Lower leg skin (tissue), 4 donors: ENCODE results near the gene CTDSPL. TPM values are rescaled to one million over a fixed set of nuclear protein-coding genes. Genes with fewer than 3 reads are reported as not detected.

Experiments used
- DNase-seq, 2 donors: peaks; one replicate each; pipeline ENCODE4 v3.0.0-alpha.2; 2019; ENCODE audit warnings: low spot score in 2 of 2
- H3K4me3 ChIP-seq: fragments of 200-600 bp; sonication (generic); 2 replicates; pipeline ENCODE4 v1.5.1; 2017; ENCODE audit warnings: mild to moderate bottlenecking, low read depth; ENCODE audit not compliant: poor library complexity, severe bottlenecking
- POLR2A ChIP-seq, 2 donors: fragments of 450-650 bp; IDR thresholded peaks; one replicate each; pipeline ENCODE4 v1.6.1; 2016 to 2017; ENCODE audit warnings: antibody characterized with exemption in 2 of 2, mild to moderate bottlenecking in 1 of 2, moderate library complexity in 1 of 2
- WGBS, 2 donors: methylation state at CpG; one replicate each; pipeline ENCODE4 v1.1.5; 2018; 5-methylcytosine and 5-hydroxymethylcytosine counted together
- intact Hi-C: fragments of 100-400 bp; cut with DNase I; formaldehyde crosslinking; loops from one replicate; pipeline ENCODE4 v1.15.0; 2023; ENCODE audit warnings: low total_unique reads
- total RNA-seq, 4 donors: library from RNA; depleted of rRNA; stranded (reverse); fragments of >200 nt; gene quantifications; one replicate each; pipeline ENCODE4 v1.1.0, GENCODE V29; 2016
- TF ChIP-seq, protein P1 (sequence below), 3 donors: fragments of 450-650 bp; IDR thresholded peaks; one replicate each; pipeline ENCODE4 v1.5.1; 2016; ENCODE audit warnings: antibody characterized with exemption in 3 of 3, mild to moderate bottlenecking in 3 of 3, moderate library complexity in 2 of 3

CTDSPL gene
- total RNA-seq, 4 donors from 2014 or later = 59.8 to 97.5 (median 94.6) TPM

DNA sequence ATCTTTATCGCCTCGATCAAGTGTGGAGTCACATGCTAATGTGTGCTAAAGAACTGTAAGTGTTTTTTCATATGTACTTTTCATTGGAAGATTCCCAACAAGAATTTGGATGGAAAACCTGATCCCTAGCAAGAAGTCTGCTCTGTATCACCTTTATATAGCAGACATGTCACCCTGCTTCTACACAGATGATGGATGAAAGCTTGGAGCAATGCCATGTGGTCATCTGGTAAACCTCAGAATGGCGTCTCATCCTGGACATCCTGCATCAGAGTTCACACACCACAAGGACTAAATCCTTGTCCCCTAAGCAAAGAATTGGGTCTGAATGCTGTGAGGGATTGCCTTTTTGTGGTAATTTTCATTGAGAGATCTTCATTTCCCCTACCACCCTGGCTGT, 42.1 kb upstream of the CTDSPL start:
- 62 to 67% methylated on average over 3 of the region's 3 CpGs for WGBS, 2 donors
- intact Hi-C loops = no loop called here
- H3K4me3 ChIP-seq = no peak overlapping the region
- peak in 1 of 2 donors; percentile 6 for DNase-seq
- TF ChIP-seq, protein P1, sequence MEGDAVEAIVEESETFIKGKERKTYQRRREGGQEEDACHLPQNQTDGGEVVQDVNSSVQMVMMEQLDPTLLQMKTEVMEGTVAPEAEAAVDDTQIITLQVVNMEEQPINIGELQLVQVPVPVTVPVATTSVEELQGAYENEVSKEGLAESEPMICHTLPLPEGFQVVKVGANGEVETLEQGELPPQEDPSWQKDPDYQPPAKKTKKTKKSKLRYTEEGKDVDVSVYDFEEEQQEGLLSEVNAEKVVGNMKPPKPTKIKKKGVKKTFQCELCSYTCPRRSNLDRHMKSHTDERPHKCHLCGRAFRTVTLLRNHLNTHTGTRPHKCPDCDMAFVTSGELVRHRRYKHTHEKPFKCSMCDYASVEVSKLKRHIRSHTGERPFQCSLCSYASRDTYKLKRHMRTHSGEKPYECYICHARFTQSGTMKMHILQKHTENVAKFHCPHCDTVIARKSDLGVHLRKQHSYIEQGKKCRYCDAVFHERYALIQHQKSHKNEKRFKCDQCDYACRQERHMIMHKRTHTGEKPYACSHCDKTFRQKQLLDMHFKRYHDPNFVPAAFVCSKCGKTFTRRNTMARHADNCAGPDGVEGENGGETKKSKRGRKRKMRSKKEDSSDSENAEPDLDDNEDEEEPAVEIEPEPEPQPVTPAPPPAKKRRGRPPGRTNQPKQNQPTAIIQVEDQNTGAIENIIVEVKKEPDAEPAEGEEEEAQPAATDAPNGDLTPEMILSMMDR (IDR thresholded peaks at IDR 0.05) = no peak
- TF ChIP-seq POLR2A (IDR thresholded peaks at IDR 0.05) = no peak

DNA sequence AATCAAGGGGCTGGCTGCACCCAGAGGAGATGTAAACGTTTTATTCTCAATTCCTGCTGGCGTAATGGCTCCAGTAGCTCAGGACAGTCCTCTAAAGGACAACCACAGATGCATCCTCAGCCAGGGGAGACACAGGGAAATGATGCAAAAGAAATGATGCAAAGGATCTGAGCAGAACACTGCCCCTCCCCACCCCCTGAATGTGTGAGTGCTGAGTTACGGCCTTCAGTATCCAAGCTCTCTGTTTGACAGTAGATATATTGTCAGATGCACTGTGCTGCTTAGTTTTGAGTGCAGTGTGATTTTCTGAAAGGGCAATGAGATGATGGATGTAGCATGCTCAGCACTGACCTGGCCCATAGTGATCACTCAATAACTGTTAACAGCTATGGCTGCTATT, 41.4 kb upstream of the CTDSPL start:
- TF ChIP-seq POLR2A (IDR thresholded peaks at IDR 0.05) = no peak
- TF ChIP-seq, protein P1 (IDR thresholded peaks at IDR 0.05) = no peak
- DNase-seq = peak in 1 of 2 donors; percentile 59
- no peak overlapping the region for H3K4me3 ChIP-seq
- intact Hi-C loops = no loop called here
- 73 to 85% methylated on average over 3 of the region's 3 CpGs for WGBS, 2 donors

GRCh38 chr3:37823189-37823588, 38.5 kb upstream of the CTDSPL start:
- TF ChIP-seq, protein P1 (IDR thresholded peaks at IDR 0.05) = no peak
- TF ChIP-seq POLR2A (IDR thresholded peaks at IDR 0.05) = no peak
- peak; percentile 31 to 32 for DNase-seq
- intact Hi-C loops = no loop called here
- 49 to 53% methylated on average over 4 of the region's 4 CpGs for WGBS, 2 donors
- no peak overlapping the region for H3K4me3 ChIP-seq

DNA sequence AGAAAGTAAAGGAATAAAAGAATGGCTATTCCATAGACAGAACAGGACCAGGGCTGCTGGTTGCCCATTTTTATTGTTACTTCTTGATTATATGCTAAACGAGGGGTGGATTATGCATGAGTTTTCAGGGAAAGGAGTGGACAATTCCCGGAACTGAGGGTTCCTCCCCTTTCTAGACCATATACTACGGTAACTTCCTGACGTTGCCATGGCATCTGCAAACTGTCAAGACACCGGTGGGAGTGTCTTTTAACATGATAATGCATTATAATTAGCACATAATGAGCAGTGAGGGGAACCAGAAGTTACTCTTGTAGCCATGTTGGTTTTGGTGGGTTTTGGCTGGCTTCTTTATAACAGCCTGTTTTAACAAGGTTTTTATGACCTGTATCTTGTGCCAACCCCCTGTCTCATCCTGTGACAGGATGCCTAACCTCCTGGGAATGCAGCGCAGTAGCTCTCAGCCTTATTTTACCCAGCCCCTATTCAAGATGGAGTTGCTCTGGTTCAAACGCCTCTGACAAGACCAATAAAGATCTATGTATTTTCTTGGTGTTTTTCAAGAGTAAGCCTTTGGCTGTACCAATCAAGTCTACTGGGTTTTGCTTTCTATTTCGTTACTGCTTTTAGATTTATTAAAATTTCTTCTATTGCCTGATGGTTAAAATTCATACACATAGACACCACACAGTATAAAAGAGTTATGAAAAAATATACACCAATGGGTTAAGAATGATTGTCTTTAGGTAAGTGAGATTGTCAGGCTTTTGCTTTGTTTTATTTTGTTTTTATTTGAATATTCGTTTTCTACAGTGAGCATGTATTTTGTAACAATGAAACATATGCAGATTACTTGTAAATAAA, 37.4 kb upstream of the CTDSPL start:
- 77 to 80% methylated on average over 9 of the region's 9 CpGs for WGBS, 2 donors
- no peak for DNase-seq
- no peak overlapping the region for H3K4me3 ChIP-seq
- intact Hi-C loops = no loop called here
- TF ChIP-seq, protein P1 (IDR thresholded peaks at IDR 0.05) = no peak
- TF ChIP-seq POLR2A (IDR thresholded peaks at IDR 0.05) = no peak

GRCh38 chr3:37824954-37825328, 36.7 kb upstream of the CTDSPL start:
- intact Hi-C loops = no loop called here
- TF ChIP-seq POLR2A (IDR thresholded peaks at IDR 0.05) = no peak
- TF ChIP-seq, protein P1 (IDR thresholded peaks at IDR 0.05) = no peak
- no peak overlapping the region for H3K4me3 ChIP-seq
- DNase-seq = no peak
- WGBS, 2 donors = 21 to 31% methylated on average over 1 of the region's 1 CpG
